Adrenal gland (tissue), 5 donors: Measurements from ENCODE around the gene SSPN.

Source experiments
- CTCF ChIP-seq, 6 experiments: fragments of 450-650 bp in 4 of 6; fragments of 200-600 bp in 2 of 6; sonication (generic) in 1 of 6; IDR thresholded peaks; 1 replicate in 5 of 6; 2 replicates in 1 of 6; pipeline versions ENCODE4 v1.5.1 to v1.8.0; 2016 to 2021; ENCODE audit warnings: antibody characterized with exemption in 6 of 6, mild to moderate bottlenecking in 2 of 6, moderate library complexity in 1 of 6
- POLR2A ChIP-seq, 2 donors: fragments of 450-650 bp; IDR thresholded peaks; one replicate each; pipeline ENCODE4 v1.6.1; 2017; ENCODE audit warnings: antibody characterized with exemption in 2 of 2, mild to moderate bottlenecking in 2 of 2, moderate library complexity in 1 of 2
- donor health status: DM: no; HTN: no; CAD: no.

GRCh38 chr12:26157001-26157400 is 38.4 kb upstream of the SSPN start:
- no peak for TF ChIP-seq CTCF (IDR thresholded peaks at IDR 0.05)
- TF ChIP-seq POLR2A (IDR thresholded peaks at IDR 0.05): no peak
